Calu3 (cell line): Measurements from ENCODE around the gene NIPBL. TPM values are rescaled to one million over a fixed set of nuclear protein-coding genes. Genes with fewer than 3 reads are reported as not detected.
"Not testable (repeated sequence)": the region's sequence is repeated elsewhere in the genome, so short reads cannot be mapped to it uniquely, and the experiment has no call there.

Source experiments
- BruUV-seq: library from RNA; stranded (reverse); fragments of 400-500 nt; replicated peaks from 2 replicates; lab custom pipeline; 2021; lab: Mats Ljungman, UMichigan
- CTCF ChIA-PET: fragments of 300-600 bp; sonication (Branson Sonifier 250); formaldehyde crosslinking; loops from one replicate; lab custom pipeline; 2022; ENCODE audit warnings: antibody characterized with exemption; lab: Charles Lee
- DNase-seq: peaks from one replicate; pipeline ENCODE4 v3.0.0; 2022
- H3K27ac Mint-ChIP-seq: one replicate; pipeline ENCODE4 v1.8.0; 2022; ENCODE audit warnings: mixed read lengths; ENCODE audit not compliant: unreplicated experiment
- H3K27me3 Mint-ChIP-seq: one replicate; pipeline ENCODE4 v1.8.0; 2022; ENCODE audit warnings: mixed read lengths; ENCODE audit not compliant: unreplicated experiment
- H3K36me3 Mint-ChIP-seq: one replicate; pipeline ENCODE4 v1.8.0; 2022; ENCODE audit warnings: mild to moderate bottlenecking, moderate library complexity, mixed read lengths; ENCODE audit not compliant: insufficient read depth, unreplicated experiment
- H3K4me1 Mint-ChIP-seq: one replicate; pipeline ENCODE4 v1.8.0; 2022; ENCODE audit warnings: mild to moderate bottlenecking, low read depth, mixed read lengths; ENCODE audit not compliant: unreplicated experiment
- H3K4me3 Mint-ChIP-seq: one replicate; pipeline ENCODE4 v1.8.0; 2022; ENCODE audit warnings: mild to moderate bottlenecking, low read depth, moderate library complexity, mixed read lengths; ENCODE audit not compliant: unreplicated experiment
- H3K9me3 Mint-ChIP-seq: one replicate; pipeline ENCODE4 v1.8.0; 2022; ENCODE audit warnings: low read depth, mixed read lengths; ENCODE audit not compliant: unreplicated experiment
- CTCF ChIP-seq: fragments of 200-600 bp; IDR thresholded peaks from one replicate; pipeline ENCODE4 v1.8.0; 2022; ENCODE audit warnings: antibody characterized with exemption; ENCODE audit not compliant: unreplicated experiment
- intact Hi-C: fragments of 100-400 bp; cut with micrococcal nuclease; formaldehyde crosslinking; loops from one replicate; pipeline ENCODE4 v1.10.0; 2022; ENCODE audit not compliant: unreplicated experiment
- total RNA-seq: library from RNA; stranded (reverse); gene quantifications from 2 replicates; pipeline ENCODE4 v1.2.3, GENCODE V29; 2022

The NIPBL gene
- total RNA-seq, 1 experiment from 2014 or later = 53.2 TPM

DNA sequence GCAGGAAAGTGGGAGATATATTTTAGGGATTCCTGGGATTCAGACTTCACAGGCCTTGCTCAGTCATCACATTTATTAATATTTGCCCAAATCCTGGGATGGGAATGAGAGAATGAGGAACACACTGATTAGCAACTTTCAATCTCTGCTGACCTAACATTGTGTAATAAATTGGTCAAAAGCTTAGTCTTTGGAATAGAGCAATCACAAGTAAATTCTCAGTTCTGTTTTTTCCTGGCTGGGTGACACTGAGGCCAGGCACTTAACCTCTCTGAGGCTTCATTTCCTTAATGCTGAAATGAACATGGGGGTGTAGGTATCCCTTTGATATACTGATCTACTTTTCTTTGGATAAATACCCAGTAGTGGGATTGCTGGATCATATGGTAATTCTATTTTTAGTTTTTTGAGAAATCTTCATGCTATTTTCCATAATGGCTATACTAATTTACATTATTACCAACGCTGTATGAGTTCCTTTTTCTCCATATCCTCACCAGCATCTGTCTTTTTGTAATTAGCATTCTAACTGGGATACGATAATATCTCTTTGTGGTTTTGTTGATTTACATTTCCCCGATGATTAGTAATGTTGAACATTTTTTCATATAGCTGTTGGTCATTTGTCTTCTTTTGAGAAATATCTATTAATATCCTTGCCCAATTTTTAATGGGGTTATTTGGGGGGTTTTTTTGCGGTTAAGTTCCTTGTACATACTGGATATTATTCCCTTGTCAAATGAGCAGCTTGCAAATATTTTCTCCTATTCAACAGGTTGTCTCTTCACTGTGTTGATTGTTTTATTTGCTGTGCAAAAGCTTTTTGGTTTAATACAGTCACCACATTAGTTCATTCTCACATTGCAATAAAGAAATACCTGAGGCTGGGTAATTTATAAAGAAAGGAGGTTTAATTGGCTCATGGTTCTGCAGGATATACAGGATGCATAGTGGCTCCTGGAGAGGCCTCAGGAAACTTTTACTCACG lies 36.8 kb upstream of the NIPBL start:
- H3K27me3 Mint-ChIP-seq = no peaks in the 10 kb centered on the region
- H3K9me3 Mint-ChIP-seq = no peaks in the 10 kb centered on the region
- CTCF ChIA-PET = no interaction called here
- no peaks in the 10 kb centered on the region for H3K36me3 Mint-ChIP-seq
- H3K27ac Mint-ChIP-seq = no peak overlapping the region
- H3K4me1 Mint-ChIP-seq = no peaks in the 10 kb centered on the region
- no TSS peak for BruUV-seq
- TF ChIP-seq CTCF = no peak
- intact Hi-C loops = no loop called here
- H3K4me3 Mint-ChIP-seq = no peak overlapping the region
- no peak for DNase-seq

DNA sequence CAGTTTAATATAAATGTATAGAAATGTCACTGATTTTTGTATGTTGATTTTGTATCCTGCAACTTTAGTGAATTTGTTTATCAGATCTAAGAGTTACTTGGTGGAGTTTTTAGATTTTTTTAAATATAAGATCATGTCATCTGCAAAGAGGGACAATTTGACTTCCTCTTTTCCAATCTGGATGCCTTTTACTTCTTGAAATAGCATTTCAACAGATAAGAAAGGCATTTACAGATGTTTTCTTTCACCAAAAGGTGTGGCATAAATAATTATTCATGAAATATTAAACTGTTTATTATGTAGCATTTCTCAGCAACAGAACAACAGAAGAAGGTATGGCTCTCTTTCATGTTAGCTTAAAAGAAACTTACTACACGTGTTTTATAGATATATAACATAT lies 34.9 kb upstream of the NIPBL start:
- intact Hi-C loops = no loop called here
- BruUV-seq = no TSS peak
- Mint-ChIP-seq H3K27me3 (no peaks in the 10 kb centered on the region), H3K9me3 (no peaks in the 10 kb centered on the region), H3K4me1 (no peaks in the 10 kb centered on the region), H3K36me3 (no peaks in the 10 kb centered on the region), H3K4me3 (no peak overlapping the region), H3K27ac (no peak overlapping the region)
- no peak for DNase-seq
- CTCF ChIA-PET = no interaction called here
- no peak for TF ChIP-seq CTCF

- Mint-ChIP-seq H3K4me3 (no peak overlapping the region), H3K27ac (no peak overlapping the region), H3K36me3 (no peaks in the 10 kb centered on the region), H3K4me1 (no peaks in the 10 kb centered on the region), H3K27me3 (no peaks in the 10 kb centered on the region), H3K9me3 (no peaks in the 10 kb centered on the region)
- intact Hi-C loops = no loop called here
- no peak for DNase-seq
- CTCF ChIA-PET = no interaction called here
- no TSS peak for BruUV-seq
- no peak for TF ChIP-seq CTCF
Measured at GRCh38 chr5:36842087-36842486, 34.5 kb upstream of the NIPBL start.

- peaks cover 15% of the 10 kb centered on the region for H3K27me3 Mint-ChIP-seq
- TF ChIP-seq CTCF = no peak
- BruUV-seq = no TSS peak
- no peak overlapping the region for H3K4me3 Mint-ChIP-seq
- no peaks in the 10 kb centered on the region for H3K36me3 Mint-ChIP-seq
- H3K27ac Mint-ChIP-seq = no peak overlapping the region
- no peaks in the 10 kb centered on the region for H3K4me1 Mint-ChIP-seq
- CTCF ChIA-PET = interaction anchor here (0.6 kb wide), 1 partner anchor 94 kb away, joined by 3 read pairs; no protein-coding TSS in a partner anchor
- no peaks in the 10 kb centered on the region for H3K9me3 Mint-ChIP-seq
- intact Hi-C loops = no loop called here
- no peak for DNase-seq
Measured at GRCh38 chr5:36844305-36844704, 32.3 kb upstream of the NIPBL start.

GRCh38 chr5:36848545-36848944 lies 28.0 kb upstream of the NIPBL start:
- intact Hi-C loops, BruUV-seq, H3K4me1 Mint-ChIP-seq, H3K4me3 Mint-ChIP-seq, DNase-seq, H3K36me3 Mint-ChIP-seq, H3K9me3 Mint-ChIP-seq, CTCF ChIA-PET, H3K27ac Mint-ChIP-seq: not testable (repeated sequence)
- H3K27me3 Mint-ChIP-seq = peaks cover 43% of the 10 kb centered on the region

DNA sequence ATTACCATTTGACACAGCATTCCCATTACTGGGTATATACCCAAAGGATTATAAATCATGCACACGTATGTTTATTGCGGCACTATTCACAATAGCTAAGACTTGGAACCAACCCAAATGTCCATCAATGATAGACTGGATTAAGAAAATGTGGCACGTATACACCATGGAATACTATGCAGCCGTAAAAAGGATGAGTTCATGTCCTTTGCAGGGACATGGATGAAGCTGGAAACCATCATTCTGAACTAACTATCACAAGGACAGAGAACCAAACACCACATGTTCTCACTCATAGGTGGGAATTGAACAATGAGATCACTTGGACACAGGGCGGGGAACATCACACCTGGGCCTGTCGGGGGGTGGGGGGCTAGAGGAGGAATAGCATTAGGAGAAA lies 23.7 kb upstream of the NIPBL start:
- intact Hi-C loops, H3K27ac Mint-ChIP-seq, H3K36me3 Mint-ChIP-seq, BruUV-seq, H3K4me3 Mint-ChIP-seq, DNase-seq, H3K4me1 Mint-ChIP-seq, H3K9me3 Mint-ChIP-seq: not testable (repeated sequence)
- CTCF ChIA-PET = interaction anchor here (0.7 kb wide), 1 partner anchor 1273 kb away, joined by 4 read pairs; no protein-coding TSS in a partner anchor
- H3K27me3 Mint-ChIP-seq = peaks cover 42% of the 10 kb centered on the region
